Measurements from ENCODE around the gene DTWD2.

The DTWD2 gene, protein sequence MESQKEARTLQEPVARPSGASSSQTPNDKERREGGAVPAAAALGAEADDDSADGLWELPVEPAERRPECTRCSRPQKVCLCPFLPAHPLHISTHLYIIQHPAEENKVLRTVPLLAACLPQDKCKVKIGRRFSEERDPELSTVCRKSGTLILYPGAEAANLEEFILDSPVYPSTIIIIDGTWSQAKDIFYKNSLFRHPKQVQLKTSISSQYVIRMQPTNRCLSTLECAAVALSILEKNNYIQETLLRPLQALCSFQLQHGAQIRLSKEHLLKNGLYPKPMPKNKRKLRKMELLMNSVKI

GRCh38 chr5:118987988-118988865 is at the start of gene DTWD2:
Gene DTWD2 (minus strand): TSS chr5:118988547. CDS start chr5:118988511, 36 bp downstream.
- peak; percentile 86 to 91 for DNase-seq (ENCODE audit: low read depth in 2 of 2)

GRCh38 chr5:119037496-119038215 is 49.3 kb upstream of the DTWD2 start:
- DNase-seq (ENCODE audit: low read depth in 2 of 2) = no peak

GRCh38 chr5:119036101-119036762 is 47.9 kb upstream of the DTWD2 start:
- no peak for DNase-seq (ENCODE audit: low read depth in 2 of 2)

DNA sequence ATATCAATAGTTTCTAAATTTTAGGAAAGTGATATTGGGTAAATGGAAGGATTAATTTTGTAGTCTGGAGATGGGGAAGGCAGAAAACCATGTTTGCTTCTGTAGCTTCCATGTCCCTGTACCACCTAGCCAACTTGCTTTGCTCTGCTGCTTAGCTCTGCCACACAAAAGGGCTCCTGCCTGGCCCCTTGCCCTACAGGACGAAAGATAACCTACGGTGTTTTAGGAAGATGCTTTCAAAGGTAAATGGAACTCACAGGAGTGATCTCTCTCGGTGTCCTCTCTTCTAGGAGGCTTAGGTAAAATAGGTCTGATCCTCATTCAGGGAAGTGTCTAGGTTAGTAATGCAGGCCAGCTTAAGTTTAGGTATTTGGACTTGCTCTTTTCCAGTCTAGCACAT is 44.8 kb upstream of the DTWD2 start:
- no peak for DNase-seq (ENCODE audit: low read depth in 2 of 2)

- DNase-seq (ENCODE audit: low read depth in 2 of 2) = no peak
Observed at GRCh38 chr5:119032656-119033055, 44.3 kb upstream of the DTWD2 start.

- DNase-seq (ENCODE audit: low read depth in 2 of 2) = peak; percentile 4 to 22
Observed at GRCh38 chr5:119031905-119032304, 43.6 kb upstream of the DTWD2 start.

DNA sequence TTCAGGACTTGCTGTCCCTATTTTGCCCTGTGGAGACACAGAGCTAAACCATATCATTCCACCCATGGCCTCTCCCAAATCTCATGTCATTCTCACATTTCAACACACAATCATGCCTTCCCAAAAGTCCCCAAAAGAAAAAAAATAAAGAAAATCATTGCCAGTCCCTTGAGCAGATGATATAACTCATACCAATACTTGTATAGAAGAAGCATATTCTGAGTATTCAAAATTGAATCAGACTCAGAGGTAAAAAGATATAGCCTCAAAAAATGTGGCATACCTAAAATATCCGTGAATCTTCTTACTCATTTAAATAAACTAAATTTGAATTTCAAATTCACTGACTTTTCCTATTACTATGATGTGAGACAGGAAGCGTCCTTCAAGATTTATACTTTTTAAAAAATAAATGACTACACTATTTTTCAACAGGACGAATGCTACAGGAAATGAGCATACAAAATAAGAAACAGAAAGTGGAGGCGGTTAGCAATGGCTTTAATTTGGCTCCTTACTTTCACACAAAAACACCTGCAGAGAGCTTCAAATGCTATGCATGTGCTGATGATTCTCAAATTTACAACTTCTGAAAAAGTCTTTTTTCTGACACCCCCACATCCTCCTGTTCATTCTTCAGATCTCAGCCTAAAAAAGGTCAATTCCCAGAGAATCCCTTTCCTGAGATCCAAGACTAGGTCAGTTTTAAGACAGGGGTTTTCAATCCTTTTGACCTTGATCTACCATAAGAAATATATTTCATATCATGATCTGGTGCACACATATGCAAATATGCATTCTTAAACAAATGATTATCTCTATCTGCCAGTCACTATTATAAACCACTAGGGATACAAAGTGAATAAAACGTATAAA is 42.9 kb upstream of the DTWD2 start:
- DNase-seq (ENCODE audit: low read depth in 2 of 2) = no peak

GRCh38 chr5:119028575-119028974 is 40.2 kb upstream of the DTWD2 start:
- DNase-seq (ENCODE audit: low read depth in 2 of 2) = no peak

DNA sequence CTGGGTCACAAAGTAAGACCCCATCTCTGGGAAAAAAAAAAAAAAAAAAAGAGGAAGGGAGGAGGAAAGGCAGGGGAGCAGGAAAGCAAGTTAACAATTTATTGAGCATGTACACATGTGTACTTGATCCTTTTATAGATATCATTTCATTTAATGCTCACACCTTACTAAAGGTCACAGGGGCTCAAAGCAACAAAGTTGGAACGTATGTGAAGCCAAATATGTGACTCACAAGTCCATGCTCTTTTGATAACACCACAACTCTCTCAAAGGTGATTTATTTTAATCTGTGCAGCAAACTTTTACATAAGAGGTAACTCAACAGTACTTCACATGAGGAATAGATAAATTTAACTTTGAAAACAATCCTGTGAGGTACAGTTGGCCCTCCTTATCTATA is 34.4 kb upstream of the DTWD2 start:
- no peak for DNase-seq (ENCODE audit: low read depth in 2 of 2)

GRCh38 chr5:119022017-119022745 is 33.8 kb upstream of the DTWD2 start:
- no peak for DNase-seq (ENCODE audit: low read depth in 2 of 2)

GRCh38 chr5:119021149-119021732 is 32.9 kb upstream of the DTWD2 start:
- no peak for DNase-seq (ENCODE audit: low read depth in 2 of 2)

DNA sequence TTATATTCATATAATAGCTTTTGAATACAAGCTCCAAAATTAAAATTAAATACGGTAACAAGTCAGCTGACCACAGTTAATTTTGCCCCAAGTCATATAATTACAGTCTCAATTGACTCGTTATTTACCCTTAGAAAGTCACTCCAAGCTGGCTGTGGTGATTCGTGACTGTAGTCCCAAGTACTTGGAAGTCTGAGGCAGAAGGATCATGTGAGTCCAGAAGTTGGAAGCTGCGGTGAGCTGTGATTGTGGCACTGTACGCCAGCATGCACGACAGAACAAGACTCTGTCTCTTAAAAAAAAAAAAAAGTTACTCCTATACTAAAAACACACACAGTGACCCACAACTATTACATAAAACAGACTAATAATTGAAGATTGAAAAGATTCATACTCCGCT is 31.6 kb upstream of the DTWD2 start:
- no peak for DNase-seq (ENCODE audit: low read depth in 2 of 2)

DNA sequence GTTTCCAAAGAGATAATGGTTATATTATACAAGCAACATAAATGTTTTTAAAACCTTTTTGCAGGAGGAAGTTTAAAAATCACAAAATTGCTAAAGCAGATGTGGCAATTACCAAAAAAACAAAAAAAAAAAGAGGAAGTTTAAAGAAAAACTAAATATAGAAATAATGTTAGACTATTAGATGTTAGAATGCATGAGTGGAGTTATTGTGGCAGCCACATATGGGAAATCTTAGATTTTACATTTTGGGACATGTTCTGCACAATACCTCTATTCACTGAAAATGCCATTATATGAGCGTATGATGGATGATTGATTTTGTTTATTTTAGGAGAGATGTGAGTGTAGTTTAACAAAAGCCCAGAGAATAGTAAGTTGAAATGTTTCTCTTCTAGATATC is 31.2 kb upstream of the DTWD2 start:
- DNase-seq (ENCODE audit: low read depth in 2 of 2) = no peak

DNA sequence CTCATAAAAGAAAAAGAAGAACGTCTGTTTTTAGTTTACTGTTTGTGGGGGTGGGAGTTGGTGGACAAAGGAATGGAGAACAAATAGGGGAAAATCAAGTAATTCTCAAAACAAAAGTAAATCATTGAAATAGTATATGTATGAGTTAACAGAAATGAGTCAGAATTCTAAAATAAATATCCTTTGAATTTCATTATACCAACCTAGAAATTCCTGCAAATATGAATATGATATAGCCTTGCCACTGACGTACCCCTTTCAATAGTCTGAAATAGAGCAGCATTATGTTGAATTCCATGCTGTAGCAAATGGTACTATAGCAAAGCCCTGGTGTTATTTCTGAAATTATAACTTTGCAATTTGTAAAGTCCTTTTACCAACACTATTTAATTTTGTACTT is 29.6 kb upstream of the DTWD2 start:
- no peak for DNase-seq (ENCODE audit: low read depth in 2 of 2)

DNA sequence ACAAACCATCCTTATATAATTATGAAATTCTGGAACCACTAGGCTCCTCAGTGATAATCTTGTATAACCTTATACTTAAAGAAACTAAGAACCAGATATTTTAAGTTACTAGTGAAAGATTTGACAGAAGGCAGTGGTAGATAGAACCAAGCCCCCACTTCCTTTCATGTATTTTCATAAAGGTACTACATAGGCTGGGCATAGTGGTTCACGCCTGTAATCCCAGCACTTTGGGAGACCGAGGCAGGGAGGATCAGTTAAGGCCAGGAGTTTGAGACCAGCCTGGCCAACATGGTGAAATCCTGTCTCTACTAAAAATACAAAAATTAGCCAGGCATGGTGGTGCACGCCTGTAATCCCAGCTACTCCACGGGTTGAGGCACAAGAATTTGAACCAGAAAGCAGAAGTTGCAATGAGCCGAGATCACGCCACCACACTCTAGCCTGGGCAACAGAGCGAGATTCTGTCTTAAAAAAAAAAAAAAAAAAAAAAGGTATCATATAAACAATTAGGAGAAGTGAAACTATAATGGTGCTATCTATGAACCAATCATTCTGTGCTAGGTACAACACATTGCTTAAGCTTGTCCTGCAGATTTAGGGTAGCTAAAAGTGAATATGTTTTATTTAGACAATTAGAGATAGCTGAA is 27.9 kb upstream of the DTWD2 start:
- no peak for DNase-seq (ENCODE audit: low read depth in 2 of 2)

DNA sequence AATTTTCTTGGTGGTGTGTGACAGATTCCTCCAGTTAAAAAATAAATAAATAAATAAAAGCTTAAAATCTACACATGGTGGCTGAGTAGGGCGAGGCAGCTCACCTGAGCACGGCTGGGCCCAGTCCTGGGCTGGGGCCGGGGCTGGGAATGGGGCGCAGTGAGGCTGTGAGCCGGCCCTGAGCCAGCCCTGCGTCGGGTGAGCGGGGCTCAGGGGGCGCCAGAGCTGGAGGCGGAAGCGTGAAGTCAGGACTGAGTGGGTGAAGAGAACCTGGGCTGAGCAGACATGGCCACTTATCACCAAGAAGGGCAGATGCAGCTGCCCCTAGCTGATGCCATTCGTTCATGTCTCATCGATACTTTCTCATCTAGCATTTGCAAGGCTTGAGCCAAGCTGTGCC is 22.8 kb upstream of the DTWD2 start:
- DNase-seq (ENCODE audit: low read depth in 2 of 2) = no peak

DNA sequence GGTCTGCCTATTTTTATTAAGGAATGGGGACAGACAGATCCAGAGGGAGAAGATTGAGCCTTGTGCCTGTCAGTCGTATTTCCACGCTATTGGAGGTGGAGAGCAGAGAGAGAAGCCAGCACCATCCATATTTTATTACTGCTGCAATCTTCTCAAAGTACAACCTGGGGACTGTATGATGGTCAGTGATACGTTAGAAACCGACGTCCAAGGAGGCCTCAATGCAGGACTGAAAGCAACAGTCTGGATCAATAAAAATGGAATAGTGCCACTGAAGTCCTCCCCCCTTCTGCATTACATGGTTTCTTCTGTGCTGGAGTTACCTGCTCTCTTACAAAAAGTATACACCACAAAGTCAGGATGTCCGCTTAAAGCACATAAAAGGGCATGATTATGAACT is 21.9 kb upstream of the DTWD2 start:
- no peak for DNase-seq (ENCODE audit: low read depth in 2 of 2)

- DNase-seq (ENCODE audit: low read depth in 2 of 2) = no peak
Observed at GRCh38 chr5:119009131-119009530, 20.8 kb upstream of the DTWD2 start.

DNA sequence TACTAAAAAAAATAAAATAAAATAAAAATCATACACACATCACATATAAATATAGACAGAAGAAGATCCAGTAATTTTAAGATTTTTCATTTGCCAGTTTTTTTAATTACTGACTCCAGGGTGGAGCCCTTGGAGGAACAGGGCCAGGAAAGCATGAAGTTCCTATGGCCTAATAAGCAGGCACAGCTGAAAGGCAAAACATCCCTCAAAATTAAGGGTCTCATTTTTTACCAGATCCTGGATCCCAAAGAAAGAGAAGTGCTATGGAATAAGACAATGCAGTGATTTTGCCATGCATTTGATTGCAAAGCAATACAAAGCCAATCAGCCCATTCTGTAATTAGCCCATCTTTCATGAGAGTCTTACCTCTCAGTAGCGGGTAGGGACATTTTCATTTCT is 11.3 kb upstream of the DTWD2 start:
- no peak for DNase-seq (ENCODE audit: low read depth in 2 of 2)
